Activated T-helper 2 cell treated with anti-CD3 and anti-CD28 coated beads, Interferon-gamma antibody, Interleukin-2, Interleukin-4, amounts not matched to agents 10 μg/mL and 5 μg/mL and 100 μg/mL, durations not matched to agents 14 hours and 24 hours and 36 hours (primary cell): Measurements from ENCODE around the gene CNIH2. TPM values are rescaled to one million over a fixed set of nuclear protein-coding genes. Genes with fewer than 3 reads are reported as not detected.
"Not testable (repeated sequence)": the region's sequence is repeated elsewhere in the genome, so short reads cannot be mapped to it uniquely, and the experiment has no call there.

ENCODE experiments used
- DNase-seq: peaks from one replicate; pipeline ENCODE4 v3.0.0; 2021; ENCODE audit warnings: low spot score
- H3K27ac Mint-ChIP-seq: one replicate; pipeline ENCODE4 v1.8.0; 2021; ENCODE audit warnings: mixed read lengths
- H3K27me3 Mint-ChIP-seq: one replicate; pipeline ENCODE4 v1.8.0; 2021; ENCODE audit warnings: low read depth, mixed read lengths
- H3K36me3 Mint-ChIP-seq: one replicate; pipeline ENCODE4 v1.8.0; 2021; ENCODE audit warnings: low read depth, mixed read lengths
- H3K4me1 Mint-ChIP-seq: one replicate; pipeline ENCODE4 v1.8.0; 2021; ENCODE audit warnings: low read depth, mixed read lengths
- H3K4me3 Mint-ChIP-seq: one replicate; pipeline ENCODE4 v1.8.0; 2021; ENCODE audit warnings: low read depth, mild to moderate bottlenecking, moderate library complexity, mixed read lengths
- H3K9me3 Mint-ChIP-seq: one replicate; pipeline ENCODE4 v1.8.0; 2021; ENCODE audit warnings: mixed read lengths
- intact Hi-C: fragments of 100-400 bp; cut with micrococcal nuclease; formaldehyde crosslinking; loops from one replicate; pipeline ENCODE4 v1.15.1; 2023
- total RNA-seq: library from RNA; stranded (reverse); gene quantifications from 2 replicates; pipeline ENCODE4 v1.2.3, GENCODE V29; 2022

Gene CNIH2
- total RNA-seq, 1 donor from 2014 or later = 0.91 TPM

GRCh38 chr11:66317723-66318599 is 40.0 kb downstream of the CNIH2 start:
- Mint-ChIP-seq H3K4me1 (peaks cover 17% of the 10 kb centered on the region), H3K9me3 (peaks cover 6% of the 10 kb centered on the region), H3K36me3 (no peaks in the 10 kb centered on the region), H3K27ac (peak overlapping the region; percentile 46), H3K27me3 (no peaks in the 10 kb centered on the region), H3K4me3 (no peak overlapping the region)
- intact Hi-C loops = no loop called here
- no peak for DNase-seq

DNA sequence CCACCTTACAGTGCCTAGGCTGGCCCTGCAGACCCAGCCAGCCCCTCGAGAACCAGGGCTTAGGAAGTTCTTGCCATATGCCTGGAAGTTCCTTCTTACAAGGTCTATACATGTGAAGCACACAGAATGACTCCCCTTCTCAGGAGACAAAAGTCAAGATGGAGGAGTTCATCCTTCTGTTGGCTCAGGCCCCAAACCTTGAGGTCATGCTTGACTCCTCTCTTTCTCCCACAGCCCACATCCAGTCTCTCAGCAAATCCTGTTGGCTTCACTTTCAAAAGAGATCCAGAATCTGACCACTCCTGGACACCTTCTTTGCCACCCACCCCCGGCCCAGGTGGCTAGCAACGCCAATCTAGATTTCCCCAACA is 40.6 kb downstream of the CNIH2 start:
- no peaks in the 10 kb centered on the region for H3K36me3 Mint-ChIP-seq
- intact Hi-C loops = no loop called here
- peaks cover 6% of the 10 kb centered on the region for H3K9me3 Mint-ChIP-seq
- H3K4me1 Mint-ChIP-seq = peaks cover 17% of the 10 kb centered on the region
- no peak overlapping the region for H3K27ac Mint-ChIP-seq
- H3K27me3 Mint-ChIP-seq = no peaks in the 10 kb centered on the region
- no peak for DNase-seq
- H3K4me3 Mint-ChIP-seq = no peak overlapping the region

DNA sequence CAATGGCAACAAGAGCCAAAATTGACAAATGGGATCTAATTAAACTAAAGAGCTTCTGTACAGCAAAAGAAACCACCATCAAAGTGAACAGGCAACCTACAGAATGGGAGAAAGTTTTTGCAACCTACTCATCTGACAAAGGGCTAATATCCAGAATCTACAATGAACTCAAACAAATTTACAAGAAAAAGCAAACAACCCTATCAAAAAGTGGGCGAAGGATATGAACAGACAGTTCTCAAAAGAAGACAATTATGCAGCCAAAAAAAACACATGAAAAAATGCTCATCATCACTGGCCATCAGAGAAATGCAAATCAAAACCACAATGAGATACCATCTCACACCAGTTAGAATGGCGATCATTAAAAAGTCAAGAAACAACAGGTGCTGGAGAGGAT is 42.3 kb downstream of the CNIH2 start:
- DNase-seq, intact Hi-C loops, H3K4me3 Mint-ChIP-seq, H3K9me3 Mint-ChIP-seq, H3K36me3 Mint-ChIP-seq, H3K27ac Mint-ChIP-seq, H3K27me3 Mint-ChIP-seq: not testable (repeated sequence)
- peaks cover 13% of the 10 kb centered on the region for H3K4me1 Mint-ChIP-seq

- H3K4me1 Mint-ChIP-seq = peaks cover 15% of the 10 kb centered on the region
- H3K36me3 Mint-ChIP-seq, H3K27ac Mint-ChIP-seq, intact Hi-C loops, DNase-seq, H3K9me3 Mint-ChIP-seq, H3K4me3 Mint-ChIP-seq, H3K27me3 Mint-ChIP-seq: not testable (repeated sequence)
These were observed 42.8 kb downstream of the CNIH2 start for GRCh38 chr11:66320748-66321147.

- Mint-ChIP-seq H3K4me3 (no peak overlapping the region), H3K36me3 (no peaks in the 10 kb centered on the region), H3K4me1 (peaks cover 19% of the 10 kb centered on the region), H3K9me3 (peaks cover 6% of the 10 kb centered on the region), H3K27ac (no peak overlapping the region), H3K27me3 (no peaks in the 10 kb centered on the region)
- no peak for DNase-seq
- intact Hi-C loops = no loop called here
These were observed 43.6 kb downstream of the CNIH2 start for GRCh38 chr11:66321606-66322005.

DNA sequence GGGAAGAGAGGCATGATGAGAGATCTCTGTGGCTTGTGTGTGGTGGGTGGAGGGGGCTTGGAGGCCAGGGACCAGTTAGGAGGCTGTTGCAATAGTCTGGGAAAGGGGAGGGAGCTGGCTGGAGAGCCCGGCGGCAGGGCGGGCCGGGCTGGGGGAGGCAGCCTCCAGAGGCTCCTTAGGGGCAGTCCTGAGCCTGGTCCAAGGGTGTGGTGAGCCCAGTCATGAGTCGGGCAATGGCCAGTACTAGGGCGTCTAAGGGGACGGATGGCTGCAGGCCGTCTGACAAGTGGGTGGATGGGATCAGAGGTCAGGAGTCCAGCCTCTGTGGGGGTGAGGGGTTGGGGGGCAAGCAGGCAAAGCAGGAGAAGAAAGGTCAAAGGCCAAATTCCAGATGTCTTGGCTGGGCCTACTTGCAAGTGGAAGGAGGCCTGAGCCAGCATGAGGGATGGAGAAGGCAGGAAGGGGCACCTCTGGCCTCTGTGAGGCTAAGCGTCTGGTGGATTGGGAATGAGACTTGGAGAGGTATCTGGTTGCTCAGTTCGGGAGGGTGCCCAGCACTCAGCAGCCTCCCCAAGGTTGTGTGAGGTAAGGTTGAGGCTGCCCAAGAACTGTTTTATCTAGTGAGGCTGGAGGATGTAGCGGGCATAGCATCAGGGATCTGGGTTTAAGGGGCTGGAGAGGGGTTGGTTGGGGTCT is 44.9 kb downstream of the CNIH2 start:
- no peak overlapping the region for H3K4me3 Mint-ChIP-seq
- H3K9me3 Mint-ChIP-seq = peaks cover 6% of the 10 kb centered on the region
- H3K36me3 Mint-ChIP-seq = no peaks in the 10 kb centered on the region
- no peak for DNase-seq
- H3K27ac Mint-ChIP-seq = no peak overlapping the region
- intact Hi-C loops = no loop called here
- no peaks in the 10 kb centered on the region for H3K27me3 Mint-ChIP-seq
- H3K4me1 Mint-ChIP-seq = peaks cover 25% of the 10 kb centered on the region

DNA sequence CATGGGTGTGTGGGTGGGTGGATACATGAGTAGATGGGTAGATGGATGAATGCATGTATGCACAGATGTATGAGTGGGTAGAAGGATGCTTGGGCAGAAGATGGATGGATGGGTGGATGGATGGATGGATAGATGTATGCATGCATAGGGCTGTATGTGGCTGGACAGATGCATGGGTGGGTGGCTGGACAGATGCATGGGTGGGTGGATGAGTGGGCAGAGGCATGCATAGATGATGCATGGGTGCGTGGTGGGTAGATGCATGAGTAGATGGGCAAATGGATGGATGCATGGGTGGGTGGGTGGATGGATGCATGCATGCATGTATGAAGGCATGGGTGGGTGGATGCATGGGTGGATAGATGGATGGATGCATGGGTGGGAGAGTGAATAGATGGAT is 45.7 kb downstream of the CNIH2 start:
- Mint-ChIP-seq H3K4me3 (no peak overlapping the region), H3K4me1 (peaks cover 26% of the 10 kb centered on the region), H3K27me3 (no peaks in the 10 kb centered on the region), H3K36me3 (no peaks in the 10 kb centered on the region), H3K27ac (no peak overlapping the region), H3K9me3 (peaks cover 6% of the 10 kb centered on the region)
- DNase-seq = no peak
- intact Hi-C loops = no loop called here

- no peak overlapping the region for H3K27ac Mint-ChIP-seq
- no peak for DNase-seq
- H3K9me3 Mint-ChIP-seq = peaks cover 6% of the 10 kb centered on the region
- no peaks in the 10 kb centered on the region for H3K36me3 Mint-ChIP-seq
- no peak overlapping the region for H3K4me3 Mint-ChIP-seq
- no peaks in the 10 kb centered on the region for H3K27me3 Mint-ChIP-seq
- H3K4me1 Mint-ChIP-seq = peaks cover 23% of the 10 kb centered on the region
- intact Hi-C loops = no loop called here
These were observed 46.7 kb downstream of the CNIH2 start for GRCh38 chr11:66324664-66325063.

- peaks cover 23% of the 10 kb centered on the region for H3K4me1 Mint-ChIP-seq
- DNase-seq = no peak
- no peak overlapping the region for H3K27ac Mint-ChIP-seq
- H3K27me3 Mint-ChIP-seq = no peaks in the 10 kb centered on the region
- H3K9me3 Mint-ChIP-seq = peaks cover 1% of the 10 kb centered on the region
- H3K36me3 Mint-ChIP-seq = no peaks in the 10 kb centered on the region
- intact Hi-C loops = no loop called here
- H3K4me3 Mint-ChIP-seq = no peak overlapping the region
These were observed 47.3 kb downstream of the CNIH2 start for GRCh38 chr11:66325263-66325671.

- peaks cover 23% of the 10 kb centered on the region for H3K4me1 Mint-ChIP-seq
- no peak for DNase-seq
- H3K9me3 Mint-ChIP-seq = no peaks in the 10 kb centered on the region
- H3K27me3 Mint-ChIP-seq = no peaks in the 10 kb centered on the region
- intact Hi-C loops = no loop called here
- peak overlapping the region; percentile 50 for H3K27ac Mint-ChIP-seq
- no peaks in the 10 kb centered on the region for H3K36me3 Mint-ChIP-seq
- no peak overlapping the region for H3K4me3 Mint-ChIP-seq
These were observed 48.5 kb downstream of the CNIH2 start for GRCh38 chr11:66326261-66327111.

GRCh38 chr11:66327171-66328030 is 49.4 kb downstream of the CNIH2 start:
- peaks cover 23% of the 10 kb centered on the region for H3K4me1 Mint-ChIP-seq
- H3K36me3 Mint-ChIP-seq = no peaks in the 10 kb centered on the region
- no peaks in the 10 kb centered on the region for H3K9me3 Mint-ChIP-seq
- peak overlapping the region; percentile 58 for H3K27ac Mint-ChIP-seq
- H3K4me3 Mint-ChIP-seq = no peak overlapping the region
- intact Hi-C loops = loop anchor here (1.0 to 2.0 kb wide), 2 partner anchors 15 to 105 kb away; no protein-coding TSS in a partner anchor
- H3K27me3 Mint-ChIP-seq = no peaks in the 10 kb centered on the region
- no peak for DNase-seq

DNA sequence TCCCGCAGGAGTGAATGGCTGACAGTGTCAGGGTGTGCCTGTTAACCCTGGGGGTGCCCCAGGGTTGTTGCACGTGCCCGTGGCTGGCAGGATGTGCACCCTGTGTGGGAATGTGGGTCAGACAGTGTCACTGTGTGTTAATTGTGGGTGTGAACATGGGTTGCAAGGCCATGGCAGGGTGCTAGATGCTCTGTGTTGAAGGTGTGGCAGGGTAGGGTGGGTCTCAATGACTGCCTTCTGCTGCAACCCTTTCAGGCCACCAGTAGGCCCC is 50.0 kb downstream of the CNIH2 start:
- Mint-ChIP-seq H3K4me3 (no peak overlapping the region), H3K4me1 (peaks cover 23% of the 10 kb centered on the region), H3K9me3 (no peaks in the 10 kb centered on the region), H3K27ac (peak overlapping the region; percentile 73), H3K36me3 (no peaks in the 10 kb centered on the region), H3K27me3 (no peaks in the 10 kb centered on the region)
- DNase-seq = no peak
- intact Hi-C loops = loop anchor here (1.0 to 2.0 kb wide), 2 partner anchors 16 to 105 kb away; no protein-coding TSS in a partner anchor
